Fibroblast of pulmonary artery (primary cell): ENCODE data around the gene SETD2.

Source experiments
- DNase-seq: peaks from one replicate; pipeline ENCODE4 v3.0.0-alpha.2; 2010; ENCODE audit warnings: low read depth
- H3K4me3 ChIP-seq: replicated peaks from 2 replicates; pipeline ENCODE4 v1.5.1; 2011; ENCODE audit warnings: low read depth, mild to moderate bottlenecking, control low read depth, low read length, moderate library complexity
- TF ChIP-seq, protein P1 (sequence below): IDR thresholded peaks from 2 replicates; pipeline ENCODE4 v1.5.1; 2011; ENCODE audit warnings: mild to moderate bottlenecking, control low read depth, low read length, inconsistent platforms; ENCODE audit errors: missing control alignments

Gene SETD2

DNA sequence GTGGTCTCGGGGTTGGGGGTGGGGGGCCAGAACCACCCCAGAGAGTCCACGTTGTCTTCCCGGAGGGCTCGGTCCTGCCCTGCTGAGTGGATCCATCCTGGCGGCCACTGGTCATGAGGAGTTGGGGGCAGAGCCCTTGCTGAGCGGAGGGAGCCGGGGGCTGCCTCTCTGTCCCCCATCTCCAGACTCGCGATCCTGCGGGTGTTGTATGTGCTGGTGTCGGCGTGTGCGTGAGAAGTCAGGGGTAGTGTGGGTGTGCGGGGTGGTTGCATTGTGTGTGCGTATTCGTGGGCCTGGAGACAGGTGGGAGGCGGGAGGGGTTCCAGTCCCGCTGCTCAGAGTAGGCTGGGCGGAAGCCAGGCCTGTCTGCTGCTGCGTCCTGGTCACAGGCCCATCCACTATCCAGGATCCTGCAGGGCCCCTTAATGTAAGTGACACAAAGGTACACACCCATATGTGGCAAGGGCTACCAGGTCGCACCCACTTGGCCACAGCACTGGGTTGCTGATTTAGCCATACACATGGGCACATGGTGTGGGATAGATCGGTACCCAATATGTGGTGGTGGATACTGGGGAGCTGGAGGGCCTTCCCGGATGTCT is 153.7 kb downstream of the SETD2 start:
- no peak overlapping the region for H3K4me3 ChIP-seq
- DNase-seq: no peak

DNA sequence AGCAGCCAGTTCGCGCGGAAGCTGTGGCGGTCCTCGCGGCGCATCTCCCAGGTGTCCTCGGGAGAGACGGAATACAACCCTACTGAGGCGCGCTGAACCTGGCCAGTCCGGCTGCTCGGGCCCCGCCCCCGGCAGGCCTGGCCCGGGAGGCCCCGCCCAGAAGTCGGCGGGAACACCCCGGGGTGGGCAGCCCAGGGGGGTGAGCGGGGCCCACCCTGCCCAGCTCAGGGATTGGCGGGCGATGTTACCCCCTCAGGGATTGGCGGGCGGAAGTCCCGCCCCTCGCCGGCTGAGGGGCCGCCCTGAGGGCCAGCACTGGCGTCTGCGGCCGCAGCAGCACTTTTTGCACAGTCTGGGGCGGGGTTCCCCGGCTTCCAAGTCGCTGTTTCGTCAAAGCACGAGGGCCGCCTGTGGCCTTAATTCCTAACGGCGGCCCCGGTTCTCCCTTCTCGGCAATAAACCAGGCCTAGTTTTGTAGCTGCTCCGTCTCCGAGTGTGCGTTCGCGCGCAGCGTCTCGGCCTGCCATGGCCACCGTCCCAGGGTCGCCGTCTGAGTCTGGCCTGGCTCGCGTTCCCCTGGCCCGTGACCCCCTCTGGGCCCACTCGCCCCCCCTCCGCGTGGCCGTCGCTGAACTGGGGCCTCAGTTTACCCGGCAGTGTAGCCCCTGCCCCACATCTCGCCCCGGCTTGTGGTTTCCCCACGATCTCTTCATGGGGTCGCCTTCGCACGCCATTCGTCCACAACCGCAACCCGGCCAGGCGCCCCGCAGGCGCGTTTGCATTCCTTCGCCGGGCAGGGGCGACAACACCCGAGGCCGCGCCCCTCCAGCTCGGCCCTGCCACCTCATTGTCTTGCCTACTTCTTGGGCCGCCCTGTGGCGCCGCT is 154.4 kb downstream of the SETD2 start:
- TF ChIP-seq, protein P1, sequence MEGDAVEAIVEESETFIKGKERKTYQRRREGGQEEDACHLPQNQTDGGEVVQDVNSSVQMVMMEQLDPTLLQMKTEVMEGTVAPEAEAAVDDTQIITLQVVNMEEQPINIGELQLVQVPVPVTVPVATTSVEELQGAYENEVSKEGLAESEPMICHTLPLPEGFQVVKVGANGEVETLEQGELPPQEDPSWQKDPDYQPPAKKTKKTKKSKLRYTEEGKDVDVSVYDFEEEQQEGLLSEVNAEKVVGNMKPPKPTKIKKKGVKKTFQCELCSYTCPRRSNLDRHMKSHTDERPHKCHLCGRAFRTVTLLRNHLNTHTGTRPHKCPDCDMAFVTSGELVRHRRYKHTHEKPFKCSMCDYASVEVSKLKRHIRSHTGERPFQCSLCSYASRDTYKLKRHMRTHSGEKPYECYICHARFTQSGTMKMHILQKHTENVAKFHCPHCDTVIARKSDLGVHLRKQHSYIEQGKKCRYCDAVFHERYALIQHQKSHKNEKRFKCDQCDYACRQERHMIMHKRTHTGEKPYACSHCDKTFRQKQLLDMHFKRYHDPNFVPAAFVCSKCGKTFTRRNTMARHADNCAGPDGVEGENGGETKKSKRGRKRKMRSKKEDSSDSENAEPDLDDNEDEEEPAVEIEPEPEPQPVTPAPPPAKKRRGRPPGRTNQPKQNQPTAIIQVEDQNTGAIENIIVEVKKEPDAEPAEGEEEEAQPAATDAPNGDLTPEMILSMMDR: no peak
- peak; percentile 93 for DNase-seq
- H3K4me3 ChIP-seq: peak overlapping the region; percentile 56

More for the DNA sequence above, 153.7 kb downstream of the SETD2 start:
- TF ChIP-seq, protein P1: no peak

DNA sequence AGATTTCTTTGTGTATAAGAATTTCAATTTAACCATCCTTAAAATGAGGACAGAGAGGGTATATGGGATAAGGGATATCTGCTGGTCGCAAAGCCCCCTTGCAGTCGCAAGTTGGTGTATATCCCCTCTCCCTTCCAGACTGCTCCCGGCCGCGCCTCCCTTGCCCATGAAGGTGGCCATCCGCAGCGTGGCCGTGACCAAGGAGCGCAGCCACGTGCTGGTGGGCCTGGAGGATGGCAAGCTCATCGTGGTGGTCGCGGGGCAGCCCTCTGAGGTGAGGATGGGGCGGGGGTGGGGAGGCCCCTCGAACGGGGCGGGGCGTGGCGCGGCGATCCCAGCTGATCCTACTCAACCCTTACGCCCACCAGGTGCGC is 155.1 kb downstream of the SETD2 start:
- DNase-seq: no peak
- peak overlapping the region; percentile 50 for H3K4me3 ChIP-seq
- TF ChIP-seq, protein P1: no peak

DNA sequence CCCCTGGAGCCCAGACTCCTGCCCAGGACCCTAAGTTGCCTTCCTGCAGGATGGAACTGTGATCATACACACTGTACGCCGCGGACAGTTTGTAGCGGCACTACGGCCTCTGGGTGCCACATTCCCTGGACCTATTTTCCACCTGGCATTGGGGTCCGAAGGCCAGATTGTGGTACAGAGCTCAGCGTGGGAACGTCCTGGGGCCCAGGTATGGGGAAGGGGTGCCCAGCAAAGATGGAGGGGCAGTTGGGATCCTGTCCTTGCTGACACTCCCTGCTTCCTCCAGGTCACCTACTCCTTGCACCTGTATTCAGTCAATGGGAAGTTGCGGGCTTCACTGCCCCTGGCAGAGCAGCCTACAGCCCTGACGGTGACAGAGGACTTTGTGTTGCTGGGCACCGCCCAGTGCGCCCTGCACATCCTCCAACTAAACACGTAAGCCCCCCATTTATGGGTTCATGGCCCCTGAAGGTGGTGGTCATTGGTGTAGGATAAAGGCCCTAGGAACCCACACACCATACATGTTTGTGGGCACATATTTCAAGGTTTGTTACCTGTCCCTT is 155.6 kb downstream of the SETD2 start:
- H3K4me3 ChIP-seq: no peak overlapping the region

DNA sequence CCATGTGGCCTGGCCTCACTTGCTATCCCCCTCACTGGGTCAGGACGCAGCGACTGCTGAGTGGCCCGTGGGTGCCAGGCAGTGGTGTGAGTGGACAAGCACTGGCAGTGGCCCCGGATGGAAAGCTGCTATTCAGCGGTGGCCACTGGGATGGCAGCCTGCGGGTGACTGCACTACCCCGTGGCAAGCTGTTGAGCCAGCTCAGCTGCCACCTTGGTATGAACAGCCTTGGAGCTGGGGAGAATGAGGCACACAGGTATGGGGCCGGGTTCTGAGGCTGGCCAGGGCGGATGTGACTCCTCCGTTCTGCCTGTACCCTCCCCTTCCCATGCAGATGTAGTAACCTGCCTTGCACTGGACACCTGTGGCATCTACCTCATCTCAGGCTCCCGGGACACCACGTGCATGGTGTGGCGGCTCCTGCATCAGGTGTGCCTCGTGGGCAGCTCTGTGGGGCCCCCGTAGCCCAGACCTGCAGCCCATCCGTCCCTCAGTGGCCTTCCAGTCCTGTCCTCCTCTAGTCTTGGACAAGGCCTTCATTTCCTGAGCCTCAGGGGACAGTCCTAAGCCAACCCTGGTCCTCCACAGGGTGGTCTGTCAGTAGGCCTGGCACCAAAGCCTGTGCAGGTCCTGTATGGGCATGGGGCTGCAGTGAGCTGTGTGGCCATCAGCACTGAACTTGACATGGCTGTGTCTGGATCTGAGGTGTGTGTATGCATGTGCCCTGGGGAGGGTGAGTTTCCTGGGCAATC is 156.3 kb downstream of the SETD2 start:
- DNase-seq: no peak
- TF ChIP-seq, protein P1: no peak
- no peak overlapping the region for H3K4me3 ChIP-seq

More for the DNA sequence above, 155.6 kb downstream of the SETD2 start:
- DNase-seq: no peak
- TF ChIP-seq, protein P1: no peak

DNA sequence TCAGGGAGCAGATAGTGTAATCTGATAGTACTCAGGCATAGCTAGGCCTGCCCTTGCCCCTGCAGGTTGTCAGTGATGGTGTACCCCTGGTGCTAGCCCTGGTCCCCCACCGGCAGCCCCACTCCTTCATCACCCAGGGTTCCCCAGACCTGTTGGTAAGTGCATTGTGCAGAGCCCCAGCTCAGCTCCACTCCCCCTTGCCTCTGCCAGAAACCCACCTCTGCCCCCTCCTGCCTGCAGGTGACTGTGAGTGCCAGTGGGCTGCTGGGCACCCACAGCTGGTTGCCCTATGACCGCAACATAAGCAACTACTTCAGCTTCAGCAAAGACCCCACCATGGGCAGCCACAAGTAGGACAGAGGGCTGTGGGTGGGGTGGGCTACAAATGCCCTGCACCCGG is 156.9 kb downstream of the SETD2 start:
- H3K4me3 ChIP-seq: no peak overlapping the region
- DNase-seq: no peak
- TF ChIP-seq, protein P1: no peak
